Caco-2 (cell line): ENCODE results near the gene TMEM258. TPM values are rescaled to one million over a fixed set of nuclear protein-coding genes. Genes with fewer than 3 reads are reported as not detected.

ENCODE experiments used
- BruUV-seq: library from RNA; stranded (reverse); fragments of 400-500 nt; replicated peaks from 2 replicates; lab custom pipeline; 2021; lab: Mats Ljungman, UMichigan
- CTCF ChIA-PET: fragments of 300-600 bp; sonication (Branson Sonifier 250); formaldehyde crosslinking; loops from one replicate; lab custom pipeline; 2022; ENCODE audit warnings: antibody characterized with exemption; lab: Charles Lee
- POLR2A ChIA-PET: fragments of 300-600 bp; sonication (Branson Sonifier 250); formaldehyde crosslinking; loops from one replicate; lab custom pipeline; 2022; ENCODE audit warnings: antibody characterized with exemption; lab: Charles Lee
- DNase-seq, 2 experiments: peaks; one replicate each; pipeline versions ENCODE4 v3.0.0 to v3.0.0-alpha.2; 2020 to 2022
- H3K27me3 ChIP-seq: replicated peaks from 2 replicates; pipeline ENCODE4 v1.6.0; 2011; ENCODE audit warnings: low read length; ENCODE audit not compliant: control insufficient read depth, insufficient read depth
- H3K36me3 ChIP-seq: 2 replicates; pipeline ENCODE4 v1.5.1; 2011; ENCODE audit warnings: low read length; ENCODE audit not compliant: control insufficient read depth, insufficient read depth
- H3K4me1 ChIP-seq: fragments of 250-450 bp; sonication (Bioruptor Pico); 2 replicates; pipeline ENCODE4 v1.5.1; 2020; ENCODE audit warnings: mild to moderate bottlenecking
- H3K4me3 ChIP-seq: 2 replicates; pipeline ENCODE4 v1.5.1; 2011; ENCODE audit warnings: low read depth, mild to moderate bottlenecking, control low read depth, low read length
- H3K9me3 ChIP-seq: fragments of 250-450 bp; sonication (Bioruptor Pico); 2 replicates; pipeline ENCODE4 v1.5.1; 2020; ENCODE audit warnings: mild to moderate bottlenecking, moderate library complexity
- H3K27ac Mint-ChIP-seq: one replicate; pipeline ENCODE4 v1.8.0; 2022; ENCODE audit warnings: mixed read lengths; ENCODE audit not compliant: unreplicated experiment
- H3K27me3 Mint-ChIP-seq: one replicate; pipeline ENCODE4 v1.8.0; 2022; ENCODE audit warnings: mixed read lengths; ENCODE audit not compliant: insufficient read depth, unreplicated experiment
- H3K36me3 Mint-ChIP-seq: one replicate; pipeline ENCODE4 v1.8.0; 2022; ENCODE audit warnings: mild to moderate bottlenecking, mixed read lengths; ENCODE audit not compliant: insufficient read depth, unreplicated experiment
- H3K4me1 Mint-ChIP-seq: one replicate; pipeline ENCODE4 v1.8.0; 2022; ENCODE audit warnings: low read depth, mixed read lengths; ENCODE audit not compliant: unreplicated experiment
- H3K4me3 Mint-ChIP-seq: one replicate; pipeline ENCODE4 v1.8.0; 2022; ENCODE audit warnings: mild to moderate bottlenecking, moderate library complexity, mixed read lengths; ENCODE audit not compliant: unreplicated experiment
- H3K9me3 Mint-ChIP-seq: one replicate; pipeline ENCODE4 v1.8.0; 2022; ENCODE audit warnings: mixed read lengths; ENCODE audit not compliant: unreplicated experiment
- intact Hi-C: fragments of 100-400 bp; cut with micrococcal nuclease; formaldehyde crosslinking; loops from one replicate; pipeline ENCODE4 v1.10.0; 2022; ENCODE audit not compliant: unreplicated experiment
- total RNA-seq: library from RNA; stranded (reverse); gene quantifications from 2 replicates; pipeline ENCODE4 v1.2.3, GENCODE V29; 2022
- TF ChIP-seq, protein P1 (sequence below), 2 experiments: fragments of 200-600 bp in 1 of 2; IDR thresholded peaks; 1 replicate in 1 of 2; 2 replicates in 1 of 2; pipeline versions ENCODE4 v1.5.1 to v1.8.0; 2011 to 2022; ENCODE audit warnings: antibody characterized with exemption in 1 of 2, control low read depth in 1 of 2, inconsistent platforms in 1 of 2, low read depth in 1 of 2, low read length in 1 of 2, mild to moderate bottlenecking in 1 of 2, moderate library complexity in 1 of 2; ENCODE audit not compliant: insufficient read depth in 1 of 2, severe bottlenecking in 1 of 2, unreplicated experiment in 1 of 2

TMEM258 gene
- total RNA-seq, 1 experiment from 2014 or later = 197 TPM

DNA sequence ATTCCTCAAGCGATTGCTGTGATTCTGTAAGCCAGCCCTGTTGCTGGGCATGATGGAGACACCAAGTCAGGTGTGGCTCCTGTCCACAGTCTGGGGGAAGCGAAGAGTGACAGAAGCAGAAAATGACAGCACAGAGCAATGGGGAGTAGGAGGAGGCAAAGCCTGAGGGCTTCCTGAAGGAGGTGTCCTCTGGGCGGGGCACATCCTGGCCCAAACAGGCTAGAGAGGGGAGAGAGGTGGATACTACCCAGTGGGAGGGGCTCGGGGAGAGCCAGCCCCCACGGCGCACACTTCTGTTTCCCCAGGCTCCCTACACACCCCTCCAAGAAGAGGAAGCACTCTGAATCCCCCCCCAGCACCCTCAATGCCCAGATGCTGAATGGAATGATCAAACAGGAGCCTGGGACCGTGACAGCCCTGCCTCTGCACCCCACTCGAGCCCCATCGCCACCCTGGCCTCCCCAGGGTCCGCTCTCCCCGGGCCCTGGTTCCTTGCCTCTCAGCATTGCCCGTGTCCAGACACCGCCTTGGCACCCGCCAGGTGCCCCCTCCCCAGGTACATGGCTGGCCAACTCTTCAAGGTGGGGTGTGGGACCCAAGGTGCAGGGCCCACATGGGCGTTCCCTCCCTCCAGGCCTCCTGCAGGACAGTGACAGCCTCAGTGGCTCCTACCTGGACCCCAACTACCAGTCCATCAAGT is 21.1 kb downstream of the TMEM258 start:
- no TSS peak for BruUV-seq
- POLR2A ChIA-PET = no interaction called here

DNA sequence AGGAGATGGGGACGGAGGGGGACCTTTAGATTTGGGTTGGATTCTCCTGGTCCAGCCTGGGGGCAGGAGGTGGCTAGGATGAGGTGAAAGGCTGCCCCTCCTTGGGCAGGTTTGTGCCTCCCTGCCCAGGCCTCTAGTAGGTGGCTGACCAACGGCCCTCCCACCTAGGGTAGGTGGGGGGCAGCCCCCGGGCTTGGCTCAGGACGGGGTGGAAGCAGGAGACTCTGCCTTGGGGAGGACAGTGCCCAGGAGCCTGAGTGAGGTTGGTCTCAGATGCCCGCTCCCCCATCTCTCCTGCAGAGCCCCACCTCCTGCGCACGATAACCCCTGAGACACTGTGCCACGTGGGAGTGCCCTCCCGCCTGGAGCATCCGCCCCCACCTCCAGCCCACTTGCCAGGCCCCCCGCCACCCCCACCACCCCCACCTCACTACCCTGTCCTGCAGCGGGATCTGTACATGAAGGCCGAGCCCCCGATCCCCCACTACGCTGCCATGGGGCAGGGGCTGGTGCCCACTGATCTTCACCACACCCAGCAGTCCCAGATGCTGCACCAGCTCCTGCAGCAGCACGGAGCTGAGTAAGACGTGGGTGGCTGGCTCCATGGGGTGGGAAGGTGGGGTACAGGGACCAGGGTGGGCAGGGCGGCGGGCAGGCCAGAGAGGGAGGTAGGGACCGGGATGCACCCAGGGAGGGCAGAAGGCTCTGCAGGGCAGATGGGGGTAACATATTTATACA is 22.3 kb downstream of the TMEM258 start:
- H3K4me3 Mint-ChIP-seq = peak overlapping the region; percentile 63
- CTCF ChIA-PET = interaction anchor here (0.6 to 2.1 kb wide), 15 partner anchors 11 to 164 kb away, joined by 3 to 55 read pairs (median 5); partner anchors contain the start of genes FEN1, MYRF and TMEM258
- peaks cover 2% of the 10 kb centered on the region for H3K36me3 ChIP-seq
- peak overlapping the region; percentile 87 for H3K27ac Mint-ChIP-seq
- intact Hi-C loops = loop anchor here (1.0 kb wide), 1 partner anchor 14 kb away; no protein-coding TSS in a partner anchor
- H3K4me3 ChIP-seq = peak overlapping the region; percentile 1; the same call in 1 of the 2 replicates
- TF ChIP-seq, protein P1, sequence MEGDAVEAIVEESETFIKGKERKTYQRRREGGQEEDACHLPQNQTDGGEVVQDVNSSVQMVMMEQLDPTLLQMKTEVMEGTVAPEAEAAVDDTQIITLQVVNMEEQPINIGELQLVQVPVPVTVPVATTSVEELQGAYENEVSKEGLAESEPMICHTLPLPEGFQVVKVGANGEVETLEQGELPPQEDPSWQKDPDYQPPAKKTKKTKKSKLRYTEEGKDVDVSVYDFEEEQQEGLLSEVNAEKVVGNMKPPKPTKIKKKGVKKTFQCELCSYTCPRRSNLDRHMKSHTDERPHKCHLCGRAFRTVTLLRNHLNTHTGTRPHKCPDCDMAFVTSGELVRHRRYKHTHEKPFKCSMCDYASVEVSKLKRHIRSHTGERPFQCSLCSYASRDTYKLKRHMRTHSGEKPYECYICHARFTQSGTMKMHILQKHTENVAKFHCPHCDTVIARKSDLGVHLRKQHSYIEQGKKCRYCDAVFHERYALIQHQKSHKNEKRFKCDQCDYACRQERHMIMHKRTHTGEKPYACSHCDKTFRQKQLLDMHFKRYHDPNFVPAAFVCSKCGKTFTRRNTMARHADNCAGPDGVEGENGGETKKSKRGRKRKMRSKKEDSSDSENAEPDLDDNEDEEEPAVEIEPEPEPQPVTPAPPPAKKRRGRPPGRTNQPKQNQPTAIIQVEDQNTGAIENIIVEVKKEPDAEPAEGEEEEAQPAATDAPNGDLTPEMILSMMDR (IDR thresholded peaks at IDR 0.05; ENCODE audit: insufficient read depth in 1 of 2, low read depth in 1 of 2, low read length in 1 of 2, severe bottlenecking in 1 of 2, unreplicated experiment in 1 of 2) = no peak
- peaks cover 54% of the 10 kb centered on the region for H3K4me1 ChIP-seq
- peaks cover 21% of the 10 kb centered on the region for H3K4me1 Mint-ChIP-seq
- no peaks in the 10 kb centered on the region for H3K9me3 ChIP-seq
- POLR2A ChIA-PET = interaction anchor here (0.6 to 1.0 kb wide), 6 partner anchors 11 to 45 kb away, joined by 3 to 9 read pairs (median 5); partner anchors contain the start of genes FEN1 and TMEM258
- no peaks in the 10 kb centered on the region for H3K9me3 Mint-ChIP-seq
- H3K36me3 Mint-ChIP-seq = peaks cover 76% of the 10 kb centered on the region
- BruUV-seq = TSS peak; percentile 29
- no peak for DNase-seq
- no peaks in the 10 kb centered on the region for H3K27me3 Mint-ChIP-seq
- no peaks in the 10 kb centered on the region for H3K27me3 ChIP-seq

More for the DNA sequence above, 21.1 kb downstream of the TMEM258 start:
- no peaks in the 10 kb centered on the region for H3K27me3 ChIP-seq
- Mint-ChIP-seq H3K27ac (peak overlapping the region; percentile 79), H3K4me1 (peaks cover 21% of the 10 kb centered on the region), H3K36me3 (peaks cover 84% of the 10 kb centered on the region), H3K9me3 (no peaks in the 10 kb centered on the region), H3K27me3 (no peaks in the 10 kb centered on the region), H3K4me3 (no peak overlapping the region)
- TF ChIP-seq, protein P1 (IDR thresholded peaks at IDR 0.05; ENCODE audit: insufficient read depth in 1 of 2, low read depth in 1 of 2, low read length in 1 of 2, severe bottlenecking in 1 of 2, unreplicated experiment in 1 of 2) = no peak
- H3K4me3 ChIP-seq = no peak overlapping the region
- DNase-seq = no peak
- H3K36me3 ChIP-seq = peaks cover 4% of the 10 kb centered on the region
- peaks cover 54% of the 10 kb centered on the region for H3K4me1 ChIP-seq
- CTCF ChIA-PET = no interaction called here
- intact Hi-C loops = no loop called here
- no peaks in the 10 kb centered on the region for H3K9me3 ChIP-seq
